ENCODE results near the gene HELZ.

GRCh38 chr17:67050066-67050465 lies 194.9 kb downstream of the HELZ start:
- TF ChIP-seq CTCF (conservative IDR thresholded peaks at IDR 0.05 in 1 of 2, IDR thresholded peaks at IDR 0.05 in 1 of 2; ENCODE audit: extremely low read depth in 1 of 2, insufficient read depth in 1 of 2, low read depth in 1 of 2, low read length in 2 of 2) (no peak), EZH2 (IDR thresholded peaks at IDR 0.05; ENCODE audit: borderline replicate concordance, low read length) (no peak)

All from mammary epithelial cell (primary cell).